Loucy (cell line): ENCODE results near the gene GABRG3.

ENCODE experiments used
- CTCF ChIP-seq: fragments of 200-600 bp; sonication (generic); conservative IDR thresholded peaks from 2 replicates; pipeline ENCODE4 v1.5.1; 2014; ENCODE audit warnings: mild to moderate bottlenecking, antibody characterized with exemption, low read length
- EZH2phosphoT487 ChIP-seq: fragments of 200-600 bp; IDR thresholded peaks from 2 replicates; pipeline ENCODE4 v1.6.1; 2018; ENCODE audit warnings: antibody characterized with exemption, mild to moderate bottlenecking, moderate library complexity, borderline replicate concordance

GRCh38 chr15:27271258-27271657 is 300.3 kb downstream of the GABRG3 start:
- no peak for TF ChIP-seq CTCF
- no peak for TF ChIP-seq EZH2phosphoT487
